Lower leg skin (tissue), 3 donors: Measurements from ENCODE around the gene FOXP1.

Experiments used
- POLR2A ChIP-seq, 2 donors: fragments of 450-650 bp; IDR thresholded peaks; one replicate each; pipeline ENCODE4 v1.6.1; 2016 to 2017; ENCODE audit warnings: antibody characterized with exemption in 2 of 2, mild to moderate bottlenecking in 1 of 2, moderate library complexity in 1 of 2
- TF ChIP-seq, protein P1 (sequence below), 3 donors: fragments of 450-650 bp; IDR thresholded peaks; one replicate each; pipeline ENCODE4 v1.5.1; 2016; ENCODE audit warnings: antibody characterized with exemption in 3 of 3, mild to moderate bottlenecking in 3 of 3, moderate library complexity in 2 of 3

DNA sequence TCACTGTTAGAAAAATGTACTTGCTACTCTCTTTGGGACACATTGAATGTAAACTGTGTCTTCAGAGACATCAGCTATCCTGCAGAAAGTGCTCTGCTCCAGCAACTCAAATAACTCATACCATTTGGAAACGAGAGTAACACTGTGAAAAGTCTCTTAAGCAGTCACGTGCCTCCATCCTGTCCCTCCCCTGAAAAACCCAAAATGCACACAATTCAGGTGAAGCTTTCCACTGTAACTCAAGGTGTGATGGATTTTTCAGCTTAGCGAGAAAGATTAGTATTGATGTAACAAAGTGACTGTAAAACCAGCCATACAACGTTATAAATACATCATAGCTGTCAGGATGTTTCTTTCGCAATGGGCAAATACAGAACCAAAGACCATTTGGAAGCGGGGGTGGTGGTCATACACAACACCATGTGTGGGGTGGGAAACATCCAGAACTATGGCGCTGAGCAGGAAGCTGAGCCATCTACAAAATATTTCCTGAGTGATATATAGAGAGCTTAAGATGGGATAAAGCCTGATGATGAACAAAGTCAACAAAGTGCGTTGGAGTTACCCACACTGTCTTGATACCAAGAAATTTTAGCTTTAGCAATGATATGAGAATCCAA lies 332.3 kb downstream of the FOXP1 start:
- TF ChIP-seq, protein P1, sequence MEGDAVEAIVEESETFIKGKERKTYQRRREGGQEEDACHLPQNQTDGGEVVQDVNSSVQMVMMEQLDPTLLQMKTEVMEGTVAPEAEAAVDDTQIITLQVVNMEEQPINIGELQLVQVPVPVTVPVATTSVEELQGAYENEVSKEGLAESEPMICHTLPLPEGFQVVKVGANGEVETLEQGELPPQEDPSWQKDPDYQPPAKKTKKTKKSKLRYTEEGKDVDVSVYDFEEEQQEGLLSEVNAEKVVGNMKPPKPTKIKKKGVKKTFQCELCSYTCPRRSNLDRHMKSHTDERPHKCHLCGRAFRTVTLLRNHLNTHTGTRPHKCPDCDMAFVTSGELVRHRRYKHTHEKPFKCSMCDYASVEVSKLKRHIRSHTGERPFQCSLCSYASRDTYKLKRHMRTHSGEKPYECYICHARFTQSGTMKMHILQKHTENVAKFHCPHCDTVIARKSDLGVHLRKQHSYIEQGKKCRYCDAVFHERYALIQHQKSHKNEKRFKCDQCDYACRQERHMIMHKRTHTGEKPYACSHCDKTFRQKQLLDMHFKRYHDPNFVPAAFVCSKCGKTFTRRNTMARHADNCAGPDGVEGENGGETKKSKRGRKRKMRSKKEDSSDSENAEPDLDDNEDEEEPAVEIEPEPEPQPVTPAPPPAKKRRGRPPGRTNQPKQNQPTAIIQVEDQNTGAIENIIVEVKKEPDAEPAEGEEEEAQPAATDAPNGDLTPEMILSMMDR (IDR thresholded peaks at IDR 0.05) = no peak
- TF ChIP-seq POLR2A (IDR thresholded peaks at IDR 0.05) = no peak
